ENCODE measurements around the gene PLD1. TPM values are rescaled to one million over a fixed set of nuclear protein-coding genes. Genes with fewer than 3 reads are reported as not detected.

The PLD1 gene
- total RNA-seq, 4 donors from 2014 or later: 52.1 to 88.3 (median 77.4) TPM

GRCh38 chr3:171649267-171649666, 161.0 kb downstream of the PLD1 start:
- Histone ChIP-seq H3K27me3 (no peaks in the 10 kb centered on the region), H3K4me1 (peaks cover 0 to 5% (median 0%) of the 10 kb centered on the region in 4 donors), H3K36me3 (no peaks in the 10 kb centered on the region), H3K9me3 (no peaks in the 10 kb centered on the region), H3K27ac (peak overlapping the region in 2 of 4 donors; percentile 4 to 16), H3K4me3 (no peak overlapping the region)
- WGBS, 2 donors (ENCODE audit: low coverage in 1 of 2): 54 to 69% methylated on average over 2 to 4 of the region's 4 CpGs
- TF ChIP-seq CTCF (IDR thresholded peaks at IDR 0.05): no peak
- TF ChIP-seq POLR2AphosphoS5 (IDR thresholded peaks at IDR 0.05): peak in 2 of 3 donors; percentile 11 to 18
- intact Hi-C loops (cut with DNase I; ENCODE audit: low total_unique reads) (loop anchor here (10.0 kb wide), 1 partner anchor 126 kb away; no protein-coding TSS in a partner anchor), in situ Hi-C loops (cut with MboI; ENCODE audit: low pct_ligation_motif_present in 1 of 4, low pct_unique_long_range_greater_than_20kb in 1 of 4, low sequenced_read_pairs in 3 of 4) (loop anchor here in 2 of 4 donors (10.0 to 25.0 kb wide), 2 partner anchors 126 to 188 kb away; partner anchors contain the start of gene TMEM212 (in 1 of the 2))
- DNase-seq: no peak

GRCh38 chr3:171648069-171648468, 162.2 kb downstream of the PLD1 start:
- intact Hi-C loops (cut with DNase I; ENCODE audit: low total_unique reads): loop anchor here (10.0 kb wide), 1 partner anchor 127 kb away; no protein-coding TSS in a partner anchor

GRCh38 chr3:171646357-171647133, 163.7 kb downstream of the PLD1 start:
- TF ChIP-seq POLR2AphosphoS5 (IDR thresholded peaks at IDR 0.05) (no peak), CTCF (IDR thresholded peaks at IDR 0.05) (peak; percentile 57 to 68 (median 63))
- Histone ChIP-seq H3K9me3 (no peaks in the 10 kb centered on the region), H3K4me3 (no peak overlapping the region), H3K4me1 (peaks cover 0 to 5% (median 0%) of the 10 kb centered on the region in 4 donors), H3K27ac (peak overlapping the region in 2 of 4 donors; percentile 47 to 58), H3K27me3 (no peaks in the 10 kb centered on the region), H3K36me3 (peaks cover 0 to 2% (median 0%) of the 10 kb centered on the region in 4 donors)
- in situ Hi-C loops (cut with MboI; ENCODE audit: low pct_ligation_motif_present in 1 of 4, low pct_unique_long_range_greater_than_20kb in 1 of 4, low sequenced_read_pairs in 3 of 4): loop anchor here in 2 of 4 donors (10.0 to 25.0 kb wide), 2 partner anchors 128 to 191 kb away; partner anchors contain the start of gene TMEM212 (in 1 of the 2)
- no peak for DNase-seq
- WGBS, 2 donors (ENCODE audit: low coverage in 1 of 2): 39 to 47% methylated on average over 3 to 4 of the region's 4 CpGs
- intact Hi-C loops (cut with DNase I; ENCODE audit: low total_unique reads): loop anchor here (10.0 kb wide), 1 partner anchor 128 kb away; no protein-coding TSS in a partner anchor

More at GRCh38 chr3:171648069-171648468, 162.2 kb downstream of the PLD1 start:
- H3K27me3 ChIP-seq: no peaks in the 10 kb centered on the region
- DNase-seq: no peak
- H3K4me3 ChIP-seq: no peak overlapping the region
- no peak overlapping the region for H3K27ac ChIP-seq
- no peaks in the 10 kb centered on the region for H3K36me3 ChIP-seq
- H3K9me3 ChIP-seq: no peaks in the 10 kb centered on the region
- TF ChIP-seq EP300 (IDR thresholded peaks at IDR 0.05; ENCODE audit: low read depth) (no peak), POLR2AphosphoS5 (IDR thresholded peaks at IDR 0.05) (no peak), POLR2A (IDR thresholded peaks at IDR 0.05) (no peak)
- H3K4me1 ChIP-seq: peaks cover 0 to 5% (median 0%) of the 10 kb centered on the region in 4 donors
- in situ Hi-C loops (cut with MboI; ENCODE audit: low pct_ligation_motif_present in 1 of 4, low pct_unique_long_range_greater_than_20kb in 1 of 4, low sequenced_read_pairs in 3 of 4): loop anchor here in 2 of 4 donors (10.0 to 25.0 kb wide), 2 partner anchors 127 to 189 kb away; partner anchors contain the start of gene TMEM212 (in 1 of the 2)

- intact Hi-C loops (cut with DNase I; ENCODE audit: low total_unique reads): loop anchor here (10.0 kb wide), 1 partner anchor 130 kb away; no protein-coding TSS in a partner anchor
- no peak for DNase-seq
- TF ChIP-seq CTCF (IDR thresholded peaks at IDR 0.05): no peak
- no peak for TF ChIP-seq EP300 (IDR thresholded peaks at IDR 0.05; ENCODE audit: low read depth)
- TF ChIP-seq POLR2A (IDR thresholded peaks at IDR 0.05): no peak
- no peak for TF ChIP-seq POLR2AphosphoS5 (IDR thresholded peaks at IDR 0.05)
- in situ Hi-C loops (cut with MboI; ENCODE audit: low pct_ligation_motif_present in 1 of 4, low pct_unique_long_range_greater_than_20kb in 1 of 4, low sequenced_read_pairs in 3 of 4): loop anchor here in 2 of 4 donors (10.0 to 25.0 kb wide), 2 partner anchors 130 to 193 kb away; partner anchors contain the start of gene TMEM212 (in 1 of the 2)
- 80 to 89% methylated on average over 3 to 8 of the region's 8 CpGs for WGBS, 2 donors (ENCODE audit: low coverage in 1 of 2)
- no peak overlapping the region for H3K27ac ChIP-seq
- no peaks in the 10 kb centered on the region for H3K4me1 ChIP-seq
- H3K36me3 ChIP-seq: peaks cover 0 to 4% (median 0%) of the 10 kb centered on the region in 4 donors
- no peaks in the 10 kb centered on the region for H3K9me3 ChIP-seq
- no peak overlapping the region for H3K4me3 ChIP-seq
- no peaks in the 10 kb centered on the region for H3K27me3 ChIP-seq
Observed at GRCh38 chr3:171644681-171645080, 165.6 kb downstream of the PLD1 start.

All from transverse colon (tissue), 4 donors.